DOHH2 (cell line): ENCODE measurements around the gene RBMX.

Experiments used
- H3F3A ChIP-seq: fragments of 200-600 bp; sonication (generic), shearing (Covaris generic); 2 replicates; pipeline ENCODE4 v1.6.0; 2016; ENCODE audit warnings: antibody characterized with exemption, mild to moderate bottlenecking; ENCODE audit not compliant: control insufficient read depth, insufficient read depth
- H3K27ac ChIP-seq: fragments of 200-600 bp; sonication (generic); 2 replicates; pipeline ENCODE4 v1.5.1; 2014; ENCODE audit warnings: low read depth, mild to moderate bottlenecking, low read length, moderate library complexity
- H3K27me3 ChIP-seq: fragments of 200-600 bp; sonication (generic); 2 replicates; pipeline ENCODE4 v1.6.1; 2014; ENCODE audit warnings: mild to moderate bottlenecking, low read length, mixed read lengths; ENCODE audit not compliant: control insufficient read depth
- H3K36me3 ChIP-seq: fragments of 200-600 bp; sonication (generic); 2 replicates; pipeline ENCODE4 v1.6.1; 2014; ENCODE audit warnings: mild to moderate bottlenecking, low read length, moderate library complexity, mixed read lengths; ENCODE audit not compliant: control insufficient read depth
- H3K4me1 ChIP-seq: fragments of 200-600 bp; sonication (generic); 2 replicates; pipeline ENCODE4 v1.6.1; 2014; ENCODE audit warnings: mild to moderate bottlenecking, low read length, mixed read lengths; ENCODE audit not compliant: control insufficient read depth
- H3K4me2 ChIP-seq: fragments of 200-600 bp; sonication (generic); 2 replicates; pipeline ENCODE4 v1.6.0; 2014; ENCODE audit warnings: mild to moderate bottlenecking, low read length, moderate library complexity
- H3K4me3 ChIP-seq: fragments of 200-600 bp; sonication (generic); 2 replicates; pipeline ENCODE4 v1.5.1; 2014; ENCODE audit warnings: mild to moderate bottlenecking, low read length, mixed read lengths
- H3K79me2 ChIP-seq: fragments of 200-600 bp; sonication (generic); 2 replicates; pipeline ENCODE4 v1.6.1; 2014; ENCODE audit warnings: mild to moderate bottlenecking, low read length, mixed read lengths; ENCODE audit not compliant: control insufficient read depth
- H3K9me2 ChIP-seq: fragments of 200-600 bp; sonication (generic); replicated peaks from 2 replicates; pipeline ENCODE4 v1.6.1; 2014; ENCODE audit warnings: mild to moderate bottlenecking, low read length, mixed read lengths; ENCODE audit not compliant: control insufficient read depth
- H3K9me3 ChIP-seq: fragments of 200-600 bp; sonication (generic); 2 replicates; pipeline ENCODE4 v1.6.1; 2014; ENCODE audit warnings: antibody characterized with exemption, low read length, mixed read lengths; ENCODE audit not compliant: control insufficient read depth, insufficient read depth
- H4K20me1 ChIP-seq: fragments of 200-600 bp; sonication (generic); 2 replicates; pipeline ENCODE4 v1.6.0; 2014; ENCODE audit warnings: low read depth, mild to moderate bottlenecking, antibody characterized with exemption, low read length, moderate library complexity; ENCODE audit not compliant: control insufficient read depth, insufficient read depth
- EZH2phosphoT487 ChIP-seq: fragments of 200-600 bp; sonication (generic); IDR thresholded peaks from 2 replicates; pipeline ENCODE4 v1.6.1; 2017; ENCODE audit warnings: borderline replicate concordance, mild to moderate bottlenecking, antibody characterized with exemption, low read length, moderate library complexity, mixed read lengths
- TF ChIP-seq, protein P1 (sequence below): fragments of 200-600 bp; sonication (generic); IDR thresholded peaks from one replicate; pipeline ENCODE4 v1.5.1; 2014; ENCODE audit warnings: antibody characterized with exemption, mild to moderate bottlenecking, low read depth, low read length; ENCODE audit not compliant: poor library complexity, severe bottlenecking

Gene RBMX

DNA sequence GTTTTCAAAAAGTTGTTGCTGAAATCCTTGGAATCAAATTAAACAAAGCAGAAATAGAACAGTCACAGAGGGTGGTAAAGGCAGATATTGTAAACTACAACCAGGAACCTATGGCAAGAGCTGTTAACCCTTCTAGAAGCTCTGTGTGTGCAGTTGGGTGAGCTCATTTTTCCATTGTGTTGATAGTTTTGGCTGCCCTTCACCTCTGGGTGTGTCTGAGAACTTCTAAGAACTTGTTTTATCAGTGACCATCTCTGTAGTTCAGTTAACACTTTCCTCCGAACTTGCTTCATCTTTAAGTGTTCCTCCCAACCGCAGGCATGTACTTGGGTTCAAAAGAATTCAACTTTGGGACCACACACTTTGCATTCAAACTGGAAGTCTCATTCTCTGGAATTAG, 32.7 kb downstream of the RBMX start:
- Histone ChIP-seq H3K4me2 (no peak overlapping the region), H4K20me1 (no peaks in the 10 kb centered on the region), H3K4me1 (no peaks in the 10 kb centered on the region), H3K9me3 (no peaks in the 10 kb centered on the region), H3K27me3 (no peaks in the 10 kb centered on the region), H3K9me2 (no peaks in the 10 kb centered on the region), H3K4me3 (no peak overlapping the region), H3K36me3 (no peaks in the 10 kb centered on the region), H3K79me2 (no peaks in the 10 kb centered on the region), H3F3A (no peaks in the 10 kb centered on the region), H3K27ac (no peak overlapping the region)
- no peak for TF ChIP-seq EZH2phosphoT487
- TF ChIP-seq, protein P1, sequence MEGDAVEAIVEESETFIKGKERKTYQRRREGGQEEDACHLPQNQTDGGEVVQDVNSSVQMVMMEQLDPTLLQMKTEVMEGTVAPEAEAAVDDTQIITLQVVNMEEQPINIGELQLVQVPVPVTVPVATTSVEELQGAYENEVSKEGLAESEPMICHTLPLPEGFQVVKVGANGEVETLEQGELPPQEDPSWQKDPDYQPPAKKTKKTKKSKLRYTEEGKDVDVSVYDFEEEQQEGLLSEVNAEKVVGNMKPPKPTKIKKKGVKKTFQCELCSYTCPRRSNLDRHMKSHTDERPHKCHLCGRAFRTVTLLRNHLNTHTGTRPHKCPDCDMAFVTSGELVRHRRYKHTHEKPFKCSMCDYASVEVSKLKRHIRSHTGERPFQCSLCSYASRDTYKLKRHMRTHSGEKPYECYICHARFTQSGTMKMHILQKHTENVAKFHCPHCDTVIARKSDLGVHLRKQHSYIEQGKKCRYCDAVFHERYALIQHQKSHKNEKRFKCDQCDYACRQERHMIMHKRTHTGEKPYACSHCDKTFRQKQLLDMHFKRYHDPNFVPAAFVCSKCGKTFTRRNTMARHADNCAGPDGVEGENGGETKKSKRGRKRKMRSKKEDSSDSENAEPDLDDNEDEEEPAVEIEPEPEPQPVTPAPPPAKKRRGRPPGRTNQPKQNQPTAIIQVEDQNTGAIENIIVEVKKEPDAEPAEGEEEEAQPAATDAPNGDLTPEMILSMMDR: no peak

DNA sequence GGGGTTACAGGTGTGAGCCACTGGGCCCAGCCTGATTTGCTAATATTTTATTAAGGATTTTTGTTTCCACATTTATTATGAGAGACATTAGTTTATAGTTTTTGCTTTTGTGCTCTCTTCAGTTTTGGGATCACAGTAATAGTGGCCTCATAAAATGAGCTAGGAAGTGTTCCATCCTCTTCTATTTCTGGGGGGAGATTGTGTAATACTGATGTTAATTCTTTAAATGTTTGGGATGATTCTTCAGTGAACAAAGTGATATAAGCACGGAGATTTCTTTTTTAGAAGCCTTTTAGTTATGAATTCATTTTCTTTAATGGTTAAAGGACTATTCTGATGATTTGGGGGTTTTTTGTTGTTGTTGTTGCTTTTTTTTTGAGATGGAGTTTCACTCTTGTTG, 41.3 kb downstream of the RBMX start:
- Histone ChIP-seq H3K27me3 (no peaks in the 10 kb centered on the region), H3K4me3 (no peak overlapping the region), H3K4me2 (no peak overlapping the region), H3K9me3 (no peaks in the 10 kb centered on the region), H3F3A (no peaks in the 10 kb centered on the region), H3K27ac (no peak overlapping the region), H3K9me2 (no peaks in the 10 kb centered on the region), H3K36me3 (no peaks in the 10 kb centered on the region), H3K4me1 (no peaks in the 10 kb centered on the region), H4K20me1 (no peaks in the 10 kb centered on the region), H3K79me2 (no peaks in the 10 kb centered on the region)
- TF ChIP-seq, protein P1: no peak
- no peak for TF ChIP-seq EZH2phosphoT487

DNA sequence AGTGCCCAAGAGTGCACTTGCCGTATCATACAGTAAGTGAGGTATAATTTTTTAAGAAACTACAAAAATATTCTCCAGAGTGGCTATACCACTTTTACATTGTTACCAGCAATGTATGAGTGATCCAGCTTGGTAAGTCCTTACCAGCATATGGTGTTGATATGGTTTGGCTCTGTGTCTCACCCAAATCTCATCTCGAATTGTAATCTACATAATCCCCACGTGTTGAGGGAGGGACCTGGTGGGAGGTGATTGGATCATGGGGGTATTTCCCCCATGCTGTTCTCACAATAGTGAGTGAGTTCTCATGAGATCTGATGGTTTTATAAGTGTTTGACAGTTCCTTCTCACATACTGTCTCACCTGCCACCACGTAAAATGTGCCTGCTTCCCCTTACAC, 44.8 kb downstream of the RBMX start:
- Histone ChIP-seq H3K27me3 (no peaks in the 10 kb centered on the region), H3F3A (no peaks in the 10 kb centered on the region), H3K9me3 (no peaks in the 10 kb centered on the region), H3K4me2 (no peak overlapping the region), H3K9me2 (no peaks in the 10 kb centered on the region), H4K20me1 (no peaks in the 10 kb centered on the region), H3K4me3 (no peak overlapping the region), H3K79me2 (no peaks in the 10 kb centered on the region), H3K27ac (no peak overlapping the region), H3K36me3 (no peaks in the 10 kb centered on the region), H3K4me1 (no peaks in the 10 kb centered on the region)
- TF ChIP-seq EZH2phosphoT487: no peak
- TF ChIP-seq, protein P1: no peak

DNA sequence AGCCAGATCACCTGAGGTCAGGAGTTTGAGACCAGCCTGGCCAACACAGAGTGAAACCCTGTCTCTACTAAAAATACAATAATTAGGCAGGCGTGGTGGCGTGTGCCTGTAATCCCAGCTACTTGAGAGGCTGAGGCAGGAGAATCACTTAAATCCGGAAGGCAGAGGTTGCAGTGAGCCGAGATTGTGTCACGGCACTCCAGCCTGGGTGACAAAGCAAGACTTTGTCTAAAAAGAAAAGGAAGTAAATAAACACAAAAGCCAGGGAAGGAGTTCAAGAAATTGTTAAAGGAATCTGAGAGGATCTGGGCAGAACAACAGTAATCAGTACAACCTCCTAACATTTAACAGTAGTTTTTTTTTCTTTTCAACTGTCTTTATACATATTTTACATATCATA, 51.1 kb downstream of the RBMX start:
- H3K9me2 ChIP-seq: no peaks in the 10 kb centered on the region
- no peaks in the 10 kb centered on the region for H3K79me2 ChIP-seq
- H3K9me3 ChIP-seq: no peaks in the 10 kb centered on the region
- no peaks in the 10 kb centered on the region for H3K4me1 ChIP-seq
- TF ChIP-seq, protein P1: no peak
- TF ChIP-seq EZH2phosphoT487: no peak
- H3F3A ChIP-seq: no peaks in the 10 kb centered on the region
- H3K27ac ChIP-seq: no peak overlapping the region
- H3K4me2 ChIP-seq: no peak overlapping the region
- no peak overlapping the region for H3K4me3 ChIP-seq
- H3K36me3 ChIP-seq: no peaks in the 10 kb centered on the region
- H4K20me1 ChIP-seq: no peaks in the 10 kb centered on the region
- no peaks in the 10 kb centered on the region for H3K27me3 ChIP-seq
